Lower leg skin (tissue), 4 donors: ENCODE measurements around the gene HOXC13. TPM values are rescaled to one million over a fixed set of nuclear protein-coding genes. Genes with fewer than 3 reads are reported as not detected.

Experiments used
- DNase-seq, 2 donors: peaks; one replicate each; pipeline ENCODE4 v3.0.0-alpha.2; 2019; ENCODE audit warnings: low spot score in 2 of 2
- H3K4me3 ChIP-seq: fragments of 200-600 bp; sonication (generic); 2 replicates; pipeline ENCODE4 v1.5.1; 2017; ENCODE audit warnings: mild to moderate bottlenecking, low read depth; ENCODE audit not compliant: poor library complexity, severe bottlenecking
- POLR2A ChIP-seq, 2 donors: fragments of 450-650 bp; IDR thresholded peaks; one replicate each; pipeline ENCODE4 v1.6.1; 2016 to 2017; ENCODE audit warnings: antibody characterized with exemption in 2 of 2, mild to moderate bottlenecking in 1 of 2, moderate library complexity in 1 of 2
- WGBS, 2 donors: methylation state at CpG; one replicate each; pipeline ENCODE4 v1.1.5; 2018; 5-methylcytosine and 5-hydroxymethylcytosine counted together
- intact Hi-C: fragments of 100-400 bp; cut with DNase I; formaldehyde crosslinking; loops from one replicate; pipeline ENCODE4 v1.15.0; 2023; ENCODE audit warnings: low total_unique reads
- total RNA-seq, 4 donors: library from RNA; depleted of rRNA; stranded (reverse); fragments of >200 nt; gene quantifications; one replicate each; pipeline ENCODE4 v1.1.0, GENCODE V29; 2016
- TF ChIP-seq, protein P1 (sequence below), 3 donors: fragments of 450-650 bp; IDR thresholded peaks; one replicate each; pipeline ENCODE4 v1.5.1; 2016; ENCODE audit warnings: antibody characterized with exemption in 3 of 3, mild to moderate bottlenecking in 3 of 3, moderate library complexity in 2 of 3

The HOXC13 gene
- total RNA-seq, 4 donors from 2014 or later = 9.8 to 14.9 (median 11.2) TPM

DNA sequence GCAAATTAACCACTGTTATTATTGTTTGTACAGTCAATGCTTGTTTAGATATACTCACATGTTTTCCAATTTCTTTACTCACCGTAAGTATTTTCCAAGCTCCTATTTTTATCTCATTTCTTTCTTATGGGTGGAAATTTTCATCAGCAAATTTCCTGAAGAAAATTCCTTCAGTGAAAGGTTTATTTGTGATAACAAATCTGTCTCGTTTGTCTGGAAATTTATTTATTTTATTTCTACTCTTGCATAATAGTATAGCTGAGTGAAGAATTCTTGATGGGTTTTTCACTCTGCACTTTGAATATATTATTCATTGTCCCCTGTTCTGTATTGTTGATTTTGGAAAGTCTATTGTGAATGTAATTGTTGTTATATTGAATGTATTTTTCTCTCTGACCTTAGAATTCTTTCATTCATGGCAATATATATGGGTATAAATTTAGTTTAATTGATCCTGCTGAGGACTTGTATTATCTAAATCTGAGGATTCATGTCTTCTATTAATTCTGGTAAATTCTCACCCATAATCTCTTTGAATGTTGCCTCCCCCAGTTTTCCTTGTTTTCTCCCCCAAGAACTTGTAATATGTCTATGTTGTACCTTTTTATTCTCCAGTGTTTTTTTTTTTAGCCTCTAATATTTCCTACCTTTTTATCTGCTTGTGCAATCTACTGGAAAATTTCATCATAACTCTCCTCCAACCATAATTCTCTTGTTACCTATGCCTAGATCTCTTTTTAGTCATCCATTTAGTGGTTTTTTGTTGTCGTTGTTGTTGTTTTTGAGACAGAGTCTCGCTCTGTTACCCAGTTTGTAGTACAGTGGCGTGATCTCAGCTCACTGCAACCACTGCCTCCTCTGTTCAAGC lies 21.6 kb upstream of the HOXC13 start:
- H3K4me3 ChIP-seq = no peak overlapping the region
- intact Hi-C loops = no loop called here
- TF ChIP-seq, protein P1, sequence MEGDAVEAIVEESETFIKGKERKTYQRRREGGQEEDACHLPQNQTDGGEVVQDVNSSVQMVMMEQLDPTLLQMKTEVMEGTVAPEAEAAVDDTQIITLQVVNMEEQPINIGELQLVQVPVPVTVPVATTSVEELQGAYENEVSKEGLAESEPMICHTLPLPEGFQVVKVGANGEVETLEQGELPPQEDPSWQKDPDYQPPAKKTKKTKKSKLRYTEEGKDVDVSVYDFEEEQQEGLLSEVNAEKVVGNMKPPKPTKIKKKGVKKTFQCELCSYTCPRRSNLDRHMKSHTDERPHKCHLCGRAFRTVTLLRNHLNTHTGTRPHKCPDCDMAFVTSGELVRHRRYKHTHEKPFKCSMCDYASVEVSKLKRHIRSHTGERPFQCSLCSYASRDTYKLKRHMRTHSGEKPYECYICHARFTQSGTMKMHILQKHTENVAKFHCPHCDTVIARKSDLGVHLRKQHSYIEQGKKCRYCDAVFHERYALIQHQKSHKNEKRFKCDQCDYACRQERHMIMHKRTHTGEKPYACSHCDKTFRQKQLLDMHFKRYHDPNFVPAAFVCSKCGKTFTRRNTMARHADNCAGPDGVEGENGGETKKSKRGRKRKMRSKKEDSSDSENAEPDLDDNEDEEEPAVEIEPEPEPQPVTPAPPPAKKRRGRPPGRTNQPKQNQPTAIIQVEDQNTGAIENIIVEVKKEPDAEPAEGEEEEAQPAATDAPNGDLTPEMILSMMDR (IDR thresholded peaks at IDR 0.05) = no peak
- no peak for TF ChIP-seq POLR2A (IDR thresholded peaks at IDR 0.05)
- WGBS, 2 donors = 80 to 83% methylated on average over 5 of the region's 5 CpGs
- DNase-seq = no peak

DNA sequence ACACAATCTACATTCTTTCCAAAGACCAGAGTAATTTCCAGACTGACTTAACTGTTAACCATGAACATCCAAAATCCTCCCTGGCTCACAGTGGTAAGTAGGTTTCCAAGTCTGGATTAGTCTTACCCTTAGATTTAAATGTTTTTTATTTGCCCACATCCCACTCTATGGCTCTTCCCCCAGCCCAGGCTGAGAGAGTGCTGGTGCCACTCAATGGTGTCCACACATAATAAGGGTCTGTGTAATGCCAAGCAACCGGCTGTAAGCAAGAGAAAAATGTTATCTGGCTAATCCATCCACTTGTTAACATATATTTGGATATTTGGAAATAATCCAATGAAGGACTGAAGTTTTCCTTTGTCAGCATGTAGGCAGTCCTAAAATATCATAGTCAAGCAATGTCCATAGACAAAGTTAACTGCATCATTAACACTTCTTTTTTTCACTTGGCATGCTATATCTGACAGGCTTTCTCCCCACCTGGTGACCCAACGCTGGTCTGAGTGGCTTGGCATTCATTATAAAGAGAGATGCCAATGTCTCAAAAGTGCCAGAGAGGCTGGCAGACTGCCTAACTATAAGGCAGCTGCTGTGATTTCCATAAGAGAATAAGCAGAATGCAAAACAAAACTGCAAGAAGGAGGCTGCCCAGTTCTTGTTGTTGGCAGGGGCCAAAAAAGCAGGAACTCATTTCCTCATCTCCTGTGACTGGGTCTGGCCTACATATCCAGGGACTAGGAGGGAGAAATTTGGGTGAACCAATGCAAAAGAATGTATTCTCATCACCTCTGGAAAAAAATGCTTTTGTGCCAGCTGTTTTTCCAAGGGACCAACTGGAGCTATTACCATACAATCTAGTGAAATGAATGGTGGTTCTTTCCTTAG lies 13.9 kb upstream of the HOXC13 start:
- no peak for DNase-seq
- intact Hi-C loops = no loop called here
- no peak overlapping the region for H3K4me3 ChIP-seq
- WGBS, 2 donors = 37 to 39% methylated on average over 2 of the region's 2 CpGs
- TF ChIP-seq POLR2A (IDR thresholded peaks at IDR 0.05) = no peak
- TF ChIP-seq, protein P1 (IDR thresholded peaks at IDR 0.05) = no peak

DNA sequence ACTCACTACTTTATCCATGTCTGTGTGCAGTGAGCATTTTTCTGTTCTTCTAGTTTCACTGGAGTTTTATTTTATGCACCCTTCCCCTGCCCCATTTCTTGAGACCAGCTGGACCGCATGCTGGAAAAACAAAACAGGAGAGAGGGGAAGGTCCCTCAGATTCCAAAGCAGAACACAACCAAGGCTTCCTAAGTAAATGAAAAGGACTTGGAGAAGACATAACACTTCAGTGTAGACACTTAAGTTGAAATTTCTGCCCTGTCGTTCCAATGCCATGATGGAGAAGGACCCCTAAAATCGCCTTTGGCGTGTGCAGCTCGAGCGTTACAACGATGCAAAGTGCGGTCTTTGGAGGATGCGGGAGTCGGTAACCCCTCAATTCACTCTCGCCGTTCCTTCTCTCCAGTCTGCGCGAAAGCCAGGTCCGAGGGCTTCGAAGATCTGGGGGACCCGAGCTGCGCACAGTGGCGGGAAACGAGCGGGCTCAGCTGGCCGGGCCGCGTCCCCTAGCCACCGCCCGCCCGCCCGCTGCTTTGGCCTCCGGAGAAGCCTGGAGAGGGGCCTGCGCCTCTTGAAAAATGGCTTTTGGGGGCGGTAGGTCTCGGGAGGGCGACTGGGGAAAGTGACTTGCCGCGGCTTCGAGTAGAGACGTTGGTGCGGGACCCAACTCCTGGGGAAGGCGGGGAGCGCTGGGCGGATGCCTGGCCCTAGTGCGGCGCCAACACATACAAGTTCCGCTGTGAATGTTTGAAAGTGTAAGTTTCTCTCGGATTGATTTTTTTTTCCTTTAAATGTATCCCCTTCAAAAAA lies 11.2 kb upstream of the HOXC13 start:
- intact Hi-C loops = no loop called here
- 22 to 24% methylated on average over 33 to 45 of the region's 45 CpGs for WGBS, 2 donors
- no peak for DNase-seq
- TF ChIP-seq, protein P1 (IDR thresholded peaks at IDR 0.05) = no peak
- TF ChIP-seq POLR2A (IDR thresholded peaks at IDR 0.05) = no peak
- no peak overlapping the region for H3K4me3 ChIP-seq

DNA sequence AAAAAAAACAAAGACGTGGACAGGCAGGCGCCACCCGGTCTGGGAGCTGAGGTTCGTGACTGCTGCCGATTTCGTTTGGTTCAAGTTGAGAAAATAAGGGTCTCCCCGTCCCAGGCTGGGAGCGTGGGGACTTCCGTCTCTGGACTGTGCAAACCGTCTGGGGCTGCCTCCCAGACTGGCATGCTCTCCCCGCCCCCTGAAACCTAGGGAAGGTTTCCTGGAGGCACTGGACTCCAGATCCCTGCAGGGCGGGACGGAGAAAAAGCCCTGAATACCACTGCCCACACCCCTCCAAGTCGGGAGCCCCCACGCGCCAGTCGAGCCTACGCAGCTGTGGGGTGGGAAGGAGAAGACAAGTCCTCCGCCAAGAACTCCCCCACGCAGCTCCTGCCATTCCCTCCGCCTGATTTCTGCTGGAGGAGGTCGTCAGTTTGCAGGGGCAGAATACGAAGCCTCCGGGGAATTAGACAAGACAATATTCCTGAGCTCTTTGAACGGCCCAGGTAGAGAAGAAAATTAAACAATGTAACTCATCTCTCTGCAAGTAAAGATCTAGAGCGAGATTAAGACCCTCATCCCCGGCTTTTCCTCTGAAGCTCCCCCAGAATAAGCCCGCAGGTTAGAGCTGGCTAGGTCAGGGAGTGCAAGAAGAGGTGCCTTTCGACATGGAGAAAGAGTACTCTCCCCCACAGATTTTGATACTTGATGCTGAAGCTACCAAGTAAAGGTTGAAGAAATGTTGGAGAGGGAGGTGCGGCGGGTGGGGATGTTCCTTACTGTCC lies 10.4 kb upstream of the HOXC13 start:
- intact Hi-C loops = no loop called here
- TF ChIP-seq POLR2A (IDR thresholded peaks at IDR 0.05) = no peak
- TF ChIP-seq, protein P1 (IDR thresholded peaks at IDR 0.05) = no peak
- WGBS, 2 donors = 11 to 12% methylated on average over 31 of the region's 31 CpGs
- no peak for DNase-seq
- H3K4me3 ChIP-seq = no peak overlapping the region

DNA sequence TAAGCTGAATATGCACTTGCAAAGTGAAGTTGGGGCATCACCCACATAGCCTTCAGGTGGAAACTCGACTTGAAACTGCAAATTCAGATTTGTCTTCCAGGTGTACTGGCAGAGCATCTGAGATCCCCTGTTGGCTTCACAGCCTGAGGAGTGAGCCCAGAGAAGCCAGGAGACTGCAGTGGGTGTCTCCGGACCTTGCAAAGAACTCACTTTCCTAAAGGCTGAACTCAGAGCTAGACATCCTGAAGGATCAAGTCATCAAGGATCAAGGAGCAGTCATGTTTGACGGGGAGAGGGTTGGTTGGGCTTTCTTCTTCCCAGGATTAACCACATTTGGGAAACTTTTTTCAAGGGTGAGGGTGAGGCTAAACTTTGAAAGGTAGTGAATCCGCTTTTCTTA lies 9.1 kb upstream of the HOXC13 start:
- intact Hi-C loops = no loop called here
- TF ChIP-seq, protein P1 (IDR thresholded peaks at IDR 0.05) = no peak
- no peak for TF ChIP-seq POLR2A (IDR thresholded peaks at IDR 0.05)
- 56 to 60% methylated on average over 4 of the region's 4 CpGs for WGBS, 2 donors
- no peak overlapping the region for H3K4me3 ChIP-seq
- DNase-seq = no peak
